Activated CD4-positive, alpha-beta T cell treated with anti-CD3 and anti-CD28 coated beads, Interleukin-2, amount 10 ng/mL, durations not matched to agents 7 days and 5 days (primary cell): ENCODE results near the gene SMIM10L1. TPM values are rescaled to one million over a fixed set of nuclear protein-coding genes. Genes with fewer than 3 reads are reported as not detected.
A peak's percentile ranks its signal among the peaks of the same experiment; 100 is the strongest.

Experiments
- CTCF ChIA-PET: fragments of 350-600 bp; sonication (Branson Sonifier 250); formaldehyde crosslinking; loops from one replicate; lab custom pipeline; 2021; ENCODE audit warnings: antibody characterized with exemption; lab: Charles Lee
- POLR2A ChIA-PET: fragments of 350-600 bp; sonication (Branson Sonifier 250); formaldehyde crosslinking; loops from one replicate; lab custom pipeline; 2021; ENCODE audit warnings: antibody characterized with exemption; lab: Charles Lee
- DNase-seq: peaks from one replicate; pipeline ENCODE4 v3.0.0-alpha.2; 2020
- H3K27ac Mint-ChIP-seq: one replicate; pipeline ENCODE4 v1.8.0; 2021; ENCODE audit warnings: mild to moderate bottlenecking, moderate library complexity, mixed read lengths
- H3K27me3 Mint-ChIP-seq: one replicate; pipeline ENCODE4 v1.8.0; 2021; ENCODE audit warnings: mixed read lengths
- H3K36me3 Mint-ChIP-seq: one replicate; pipeline ENCODE4 v1.8.0; 2021; ENCODE audit warnings: low read depth, mixed read lengths
- H3K4me1 Mint-ChIP-seq: one replicate; pipeline ENCODE4 v1.8.0; 2021; ENCODE audit warnings: mixed read lengths
- H3K4me3 Mint-ChIP-seq: one replicate; pipeline ENCODE4 v1.8.0; 2021; ENCODE audit warnings: mild to moderate bottlenecking, moderate library complexity, mixed read lengths
- H3K9me3 Mint-ChIP-seq: one replicate; pipeline ENCODE4 v1.8.0; 2021; ENCODE audit warnings: mixed read lengths
- total RNA-seq, 2 experiments: library from RNA; stranded (reverse); gene quantifications; one replicate each; pipeline ENCODE4 v1.2.3, GENCODE V29; 2021

The SMIM10L1 gene
- total RNA-seq, 2 experiments from 2014 or later: 8.1 to 8.3 TPM

DNA sequence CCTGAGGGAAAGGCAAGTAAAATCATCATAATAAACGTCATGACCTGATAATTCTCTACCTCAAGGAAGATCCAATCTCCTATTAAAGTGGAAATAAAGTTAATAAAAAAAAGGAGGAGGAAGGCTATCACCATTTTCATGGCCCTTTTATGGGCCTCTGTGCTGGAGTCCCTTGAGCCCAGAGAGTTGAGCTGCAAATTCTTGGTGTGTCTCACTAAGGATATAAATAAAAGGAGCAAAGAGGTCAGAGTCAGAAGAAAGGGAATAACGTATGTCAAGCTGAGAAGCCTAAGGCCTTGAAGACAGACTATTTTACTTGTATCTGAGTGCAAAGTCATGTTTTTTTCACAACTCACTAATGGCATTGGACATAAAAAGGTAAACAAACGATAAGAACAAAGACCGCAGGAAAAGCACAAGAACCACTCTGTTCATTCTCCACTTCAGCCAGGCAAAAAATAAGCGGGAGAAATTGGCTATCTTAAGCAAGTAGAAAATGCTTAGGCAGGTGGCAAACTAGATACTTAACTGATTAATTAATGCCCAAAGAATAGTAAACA is 12.0 kb upstream of the SMIM10L1 start:
- ChIA-PET CTCF (no interaction called here), POLR2A (interaction anchor here (1.0 kb wide), 1 partner anchor 13 kb away, joined by 3 read pairs; no protein-coding TSS in a partner anchor)
- H3K36me3 Mint-ChIP-seq: peaks cover 54% of the 10 kb centered on the region
- no peak overlapping the region for H3K27ac Mint-ChIP-seq
- H3K27me3 Mint-ChIP-seq: no peaks in the 10 kb centered on the region
- peaks cover 16% of the 10 kb centered on the region for H3K9me3 Mint-ChIP-seq
- no peak for DNase-seq
- no peak overlapping the region for H3K4me3 Mint-ChIP-seq
- H3K4me1 Mint-ChIP-seq: peaks cover 14% of the 10 kb centered on the region

DNA sequence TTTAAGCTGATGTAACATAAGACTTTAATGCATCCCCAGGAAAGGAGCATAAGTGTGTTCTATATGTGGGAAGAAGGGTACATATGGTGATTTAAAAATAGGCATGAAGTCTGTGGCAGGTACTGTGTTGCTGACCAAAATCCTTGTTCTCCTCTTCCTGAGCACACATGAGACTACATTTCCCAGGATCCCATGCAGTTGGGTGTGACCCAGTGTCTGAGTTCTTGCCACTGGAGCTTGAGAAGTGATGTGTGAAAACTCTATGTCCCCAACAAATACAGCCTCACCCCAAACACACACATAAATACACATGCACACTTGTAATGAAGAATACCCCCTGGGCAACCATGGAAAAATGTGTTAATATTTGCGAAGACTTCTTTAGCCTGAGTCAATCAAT is 8.5 kb upstream of the SMIM10L1 start:
- CTCF ChIA-PET: no interaction called here
- POLR2A ChIA-PET: no interaction called here

DNA sequence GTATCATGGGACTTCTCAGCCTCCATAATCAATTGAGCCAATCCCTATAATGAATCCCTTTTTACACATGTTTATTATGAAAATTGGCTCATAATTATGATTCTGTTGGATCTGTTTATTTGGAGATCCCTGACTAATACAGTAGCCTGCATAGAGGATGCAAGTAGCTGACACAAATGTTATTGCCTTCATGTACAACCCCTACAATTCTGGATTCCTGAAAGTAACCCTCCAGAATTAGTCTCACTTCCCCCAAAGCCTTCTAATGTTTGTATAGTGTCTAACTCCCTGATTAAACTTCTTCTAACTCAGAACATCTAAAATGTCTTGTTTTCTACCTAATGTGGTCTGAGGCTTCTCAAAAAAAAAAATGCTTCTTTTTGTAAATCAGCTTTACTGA is 6.6 kb upstream of the SMIM10L1 start:
- H3K36me3 Mint-ChIP-seq: peaks cover 65% of the 10 kb centered on the region
- POLR2A ChIA-PET: no interaction called here
- no peak overlapping the region for H3K27ac Mint-ChIP-seq
- no peak for DNase-seq
- CTCF ChIA-PET: interaction anchor here (1.2 kb wide), 1 partner anchor 11 kb away, joined by 3 read pairs; no protein-coding TSS in a partner anchor
- peaks cover 48% of the 10 kb centered on the region for H3K4me1 Mint-ChIP-seq
- no peak overlapping the region for H3K4me3 Mint-ChIP-seq
- H3K27me3 Mint-ChIP-seq: no peaks in the 10 kb centered on the region
- no peaks in the 10 kb centered on the region for H3K9me3 Mint-ChIP-seq

More for the DNA sequence above, 8.5 kb upstream of the SMIM10L1 start:
- Mint-ChIP-seq H3K4me3 (no peak overlapping the region), H3K9me3 (no peaks in the 10 kb centered on the region), H3K4me1 (peaks cover 31% of the 10 kb centered on the region), H3K27me3 (no peaks in the 10 kb centered on the region), H3K36me3 (peaks cover 60% of the 10 kb centered on the region), H3K27ac (no peak overlapping the region)
- no peak for DNase-seq

DNA sequence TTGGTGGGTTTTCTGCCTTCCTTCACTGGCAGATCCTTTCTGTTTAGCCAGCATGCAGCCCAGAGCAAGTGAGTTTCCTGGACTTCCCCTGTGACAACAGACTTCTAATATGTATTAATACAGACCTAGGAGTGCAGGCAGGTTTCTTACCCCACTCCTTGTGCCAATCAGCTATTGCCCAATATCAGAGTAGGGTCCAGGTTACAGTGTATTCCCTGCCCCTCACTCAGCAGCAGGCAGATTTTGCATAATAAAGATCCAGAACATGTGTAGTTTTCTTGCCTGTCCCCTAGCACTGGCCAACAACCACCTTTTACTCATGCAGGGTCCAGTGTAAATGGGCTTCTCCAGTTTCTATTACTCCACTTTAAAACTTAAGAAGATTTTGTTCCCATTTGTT is 4.7 kb upstream of the SMIM10L1 start:
- Mint-ChIP-seq H3K4me3 (no peak overlapping the region), H3K27ac (no peak overlapping the region), H3K9me3 (no peaks in the 10 kb centered on the region), H3K27me3 (no peaks in the 10 kb centered on the region), H3K4me1 (peaks cover 54% of the 10 kb centered on the region), H3K36me3 (peaks cover 64% of the 10 kb centered on the region)
- DNase-seq: no peak
- CTCF ChIA-PET: no interaction called here
- POLR2A ChIA-PET: no interaction called here

DNA sequence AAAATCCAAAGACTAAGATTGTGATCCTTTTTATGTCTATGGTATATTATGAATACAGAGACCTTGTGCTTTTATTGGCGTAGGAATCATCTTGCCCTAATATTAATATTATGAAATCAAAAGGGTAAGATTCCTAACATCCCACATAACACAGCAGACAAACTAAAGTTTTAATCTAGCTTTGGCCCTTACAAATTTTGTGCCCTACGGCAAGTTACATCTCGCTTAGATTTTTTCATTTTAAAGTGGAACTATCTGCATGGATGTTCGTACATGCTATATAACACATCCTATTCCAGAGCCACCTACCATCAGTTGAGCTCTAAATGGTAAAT is 217 bp upstream of the SMIM10L1 start:
- Mint-ChIP-seq H3K36me3 (peaks cover 67% of the 10 kb centered on the region), H3K4me3 (peak overlapping the region; percentile 96), H3K4me1 (peaks cover 62% of the 10 kb centered on the region), H3K9me3 (no peaks in the 10 kb centered on the region), H3K27ac (peak overlapping the region; percentile 100), H3K27me3 (no peaks in the 10 kb centered on the region)
- ChIA-PET CTCF (no interaction called here), POLR2A (interaction anchor here (0.6 kb wide), 1 partner anchor 98 kb away, joined by 5 read pairs; no protein-coding TSS in a partner anchor)
- no peak for DNase-seq

DNA sequence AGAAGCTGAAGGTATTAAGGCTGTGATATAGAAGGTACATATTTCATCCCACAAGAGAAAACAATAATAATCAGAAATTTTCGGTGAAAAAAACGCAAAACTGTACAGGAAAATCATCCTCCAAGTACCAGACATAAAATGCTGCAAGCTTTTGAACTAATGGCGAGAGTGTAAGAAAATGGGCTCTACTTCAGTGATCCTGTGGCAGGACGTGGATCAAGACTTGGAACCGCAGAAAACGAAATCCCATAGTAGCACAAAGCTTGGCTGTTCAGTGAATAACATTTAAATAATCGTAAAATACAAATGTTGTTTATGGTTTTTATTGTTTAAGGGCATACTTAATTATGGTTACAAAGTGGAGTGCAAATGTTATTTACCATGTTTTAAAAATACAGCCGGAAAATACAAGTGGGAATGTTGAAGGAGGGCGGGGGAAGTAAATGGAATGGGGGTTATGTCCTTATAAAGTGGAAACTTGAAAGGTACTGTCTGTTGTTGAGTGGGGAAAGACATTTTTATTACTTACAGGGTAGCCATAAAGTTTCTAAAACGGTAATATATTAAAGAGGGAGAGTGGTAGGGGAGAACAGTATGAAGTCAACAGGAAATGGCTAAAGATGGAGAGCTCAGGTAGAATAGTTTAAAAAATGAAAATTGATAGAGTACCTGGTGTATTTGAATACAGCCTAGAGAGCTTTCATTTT is 1.1 kb downstream of the SMIM10L1 start:
- Mint-ChIP-seq H3K27ac (peak overlapping the region; percentile 100), H3K4me3 (peak overlapping the region; percentile 96), H3K27me3 (no peaks in the 10 kb centered on the region), H3K4me1 (peaks cover 53% of the 10 kb centered on the region), H3K36me3 (peaks cover 63% of the 10 kb centered on the region), H3K9me3 (no peaks in the 10 kb centered on the region)
- POLR2A ChIA-PET: interaction anchor here (0.5 to 0.7 kb wide), 3 partner anchors 12 to 1555 kb away, joined by 3 to 5 read pairs (median 3); no protein-coding TSS in a partner anchor
- CTCF ChIA-PET: interaction anchor here (0.5 kb wide), 1 partner anchor 853 kb away, joined by 3 read pairs; no protein-coding TSS in a partner anchor
- DNase-seq: no peak

DNA sequence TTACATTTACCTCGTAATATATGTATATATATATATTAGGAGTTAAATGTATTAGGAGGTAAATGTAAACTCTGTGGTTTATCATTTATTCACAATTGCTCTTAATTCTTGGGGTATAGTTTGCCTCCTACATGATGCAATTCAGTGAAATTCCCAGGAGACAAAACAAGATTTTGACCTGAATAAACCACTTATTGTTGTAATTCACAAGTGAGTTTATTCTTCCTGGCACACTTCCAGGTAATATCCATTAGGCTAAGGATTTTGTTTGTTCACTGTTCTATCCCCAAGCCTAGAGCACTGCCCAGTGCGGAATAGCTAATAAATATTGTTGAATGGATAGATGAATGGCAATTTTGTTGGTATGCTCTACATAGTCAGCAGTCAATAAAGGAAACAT is 3.0 kb downstream of the SMIM10L1 start:
- Mint-ChIP-seq H3K4me1 (peaks cover 37% of the 10 kb centered on the region), H3K4me3 (no peak overlapping the region), H3K27me3 (no peaks in the 10 kb centered on the region), H3K36me3 (peaks cover 49% of the 10 kb centered on the region), H3K9me3 (no peaks in the 10 kb centered on the region), H3K27ac (no peak overlapping the region)
- POLR2A ChIA-PET: no interaction called here
- DNase-seq: no peak
- CTCF ChIA-PET: interaction anchor here (0.7 to 1.1 kb wide), 2 partner anchors 204 to 484 kb away, joined by 3 read pairs; no protein-coding TSS in a partner anchor

DNA sequence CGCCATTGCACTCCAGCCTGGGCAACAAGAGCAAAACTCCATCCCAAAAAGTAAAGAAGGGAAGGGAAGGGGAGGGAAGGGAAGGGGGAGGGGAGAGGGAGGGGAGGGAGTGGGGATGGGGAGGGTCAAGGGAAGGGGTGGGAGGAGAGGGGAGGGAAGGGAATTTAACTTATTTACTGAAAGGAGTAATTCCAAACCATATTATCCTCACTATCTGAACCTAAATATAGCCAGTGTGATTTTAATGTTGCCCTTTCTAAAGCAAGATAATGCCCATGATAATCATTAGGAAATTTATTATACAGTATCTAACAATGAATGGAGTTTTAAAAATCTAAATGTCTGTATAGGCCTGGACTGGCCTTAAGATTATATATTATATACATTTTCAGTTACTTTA is 7.3 kb downstream of the SMIM10L1 start:
- ChIA-PET POLR2A (no interaction called here), CTCF (no interaction called here)
- Mint-ChIP-seq H3K27me3 (no peaks in the 10 kb centered on the region), H3K27ac (no peak overlapping the region), H3K9me3 (no peaks in the 10 kb centered on the region), H3K4me3 (no peak overlapping the region), H3K36me3 (peaks cover 25% of the 10 kb centered on the region), H3K4me1 (peaks cover 13% of the 10 kb centered on the region)
- no peak for DNase-seq

DNA sequence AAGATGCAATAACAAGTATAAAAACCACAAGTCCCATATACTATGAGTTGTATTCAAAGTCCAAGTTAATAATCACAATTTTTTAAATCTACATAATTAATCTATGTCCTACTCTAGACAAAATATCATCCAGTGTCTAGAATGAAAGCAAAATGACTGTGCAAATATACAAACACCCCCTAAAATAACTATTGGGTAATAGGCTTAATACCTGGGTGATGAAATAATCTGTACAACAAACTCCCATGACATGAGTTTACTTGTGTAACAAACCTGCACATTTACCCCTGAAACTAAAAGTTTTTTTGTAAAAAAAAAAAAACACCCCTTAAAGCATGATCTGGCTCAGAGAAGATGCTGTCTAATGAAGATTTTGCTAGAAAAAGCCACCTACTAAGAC is 11.5 kb downstream of the SMIM10L1 start:
- no peak for DNase-seq
- Mint-ChIP-seq H3K4me1 (peaks cover 4% of the 10 kb centered on the region), H3K9me3 (no peaks in the 10 kb centered on the region), H3K4me3 (no peak overlapping the region), H3K27ac (no peak overlapping the region), H3K27me3 (no peaks in the 10 kb centered on the region), H3K36me3 (peaks cover 4% of the 10 kb centered on the region)
- CTCF ChIA-PET: no interaction called here
- POLR2A ChIA-PET: no interaction called here

DNA sequence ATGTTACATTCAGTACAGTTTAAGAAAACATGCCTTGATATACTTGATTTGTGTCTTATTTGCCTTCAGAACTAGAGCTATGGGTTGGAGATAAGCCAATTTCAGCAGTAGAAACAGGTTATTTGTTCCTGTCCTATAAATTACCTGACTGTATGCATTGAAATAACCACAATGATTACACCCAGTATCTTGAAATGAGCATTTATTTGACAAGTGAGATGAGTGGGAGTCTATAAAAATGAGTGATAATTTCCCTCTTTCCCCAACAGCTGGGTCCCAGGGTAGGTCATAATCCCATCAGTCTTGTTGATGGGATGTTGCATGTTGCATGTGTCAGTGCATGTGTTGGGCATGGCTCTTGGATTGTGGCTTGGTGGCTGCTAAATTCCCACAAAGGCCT is 12.0 kb downstream of the SMIM10L1 start:
- CTCF ChIA-PET: no interaction called here
- DNase-seq: no peak

DNA sequence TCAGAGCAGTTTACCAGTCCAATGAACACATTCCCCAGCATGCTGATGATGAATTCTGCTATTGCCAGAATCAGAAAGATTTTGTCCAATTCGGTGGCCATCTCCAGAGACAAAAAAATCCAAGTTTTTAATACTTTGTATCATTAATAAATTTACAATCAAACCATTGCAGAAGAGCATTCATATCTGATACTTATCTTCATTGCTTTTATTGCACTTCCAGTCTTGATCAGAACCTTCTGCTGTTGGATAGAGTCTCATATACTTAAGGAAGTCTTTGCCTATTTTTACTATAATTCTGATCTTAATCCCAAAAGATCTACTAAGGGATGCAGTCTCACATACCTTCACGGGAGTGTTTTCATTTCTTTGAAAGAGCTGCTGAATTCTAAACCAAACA is 15.8 kb downstream of the SMIM10L1 start, which contains the start of gene TAS2R42:
Gene TAS2R42, minus strand, starts transcription at position 101 of the 400 bp plus-strand sequence. Its CDS starts 0 bp downstream, at position 101.
- Mint-ChIP-seq H3K27me3 (no peaks in the 10 kb centered on the region), H3K4me3 (no peak within 1 kb of the TSS), H3K27ac (no peak within 1 kb of the TSS), H3K4me1 (peaks cover 4% of the 10 kb centered on the region), H3K9me3 (no peaks in the 10 kb centered on the region), H3K36me3 (peaks cover 3% of the 10 kb centered on the region)
- POLR2A ChIA-PET: no interaction called here
- CTCF ChIA-PET: no interaction called here
- DNase-seq: no peak

More for the DNA sequence above, 12.0 kb downstream of the SMIM10L1 start:
- Mint-ChIP-seq H3K27me3 (no peaks in the 10 kb centered on the region), H3K4me1 (peaks cover 4% of the 10 kb centered on the region), H3K9me3 (no peaks in the 10 kb centered on the region), H3K36me3 (peaks cover 4% of the 10 kb centered on the region), H3K27ac (no peak overlapping the region), H3K4me3 (no peak overlapping the region)
- POLR2A ChIA-PET: no interaction called here

DNA sequence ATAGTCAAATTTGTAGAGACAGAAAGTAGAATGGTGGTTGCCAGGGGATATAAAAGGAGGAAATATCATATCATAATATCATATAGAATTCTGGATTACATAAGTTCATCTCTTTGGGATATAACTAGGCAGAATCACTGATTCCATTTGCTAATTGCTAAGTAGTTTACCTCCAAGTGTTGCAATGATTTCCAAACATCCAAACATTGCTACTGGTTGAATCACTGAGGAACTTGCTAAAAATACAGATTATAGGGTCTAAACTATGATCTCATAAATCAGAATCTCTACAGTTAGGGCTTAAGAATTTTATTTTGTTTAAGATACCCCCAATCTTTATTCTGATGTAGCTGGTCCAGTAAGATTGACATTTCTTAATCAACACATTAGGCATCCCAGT is 31.8 kb downstream of the SMIM10L1 start:
- ChIA-PET CTCF (no interaction called here), POLR2A (no interaction called here)
- no peaks in the 10 kb centered on the region for H3K4me1 Mint-ChIP-seq
- no peaks in the 10 kb centered on the region for H3K27me3 Mint-ChIP-seq
- H3K27ac Mint-ChIP-seq: no peak overlapping the region
- no peak for DNase-seq
- H3K9me3 Mint-ChIP-seq: no peaks in the 10 kb centered on the region
- no peaks in the 10 kb centered on the region for H3K36me3 Mint-ChIP-seq
- H3K4me3 Mint-ChIP-seq: no peak overlapping the region

DNA sequence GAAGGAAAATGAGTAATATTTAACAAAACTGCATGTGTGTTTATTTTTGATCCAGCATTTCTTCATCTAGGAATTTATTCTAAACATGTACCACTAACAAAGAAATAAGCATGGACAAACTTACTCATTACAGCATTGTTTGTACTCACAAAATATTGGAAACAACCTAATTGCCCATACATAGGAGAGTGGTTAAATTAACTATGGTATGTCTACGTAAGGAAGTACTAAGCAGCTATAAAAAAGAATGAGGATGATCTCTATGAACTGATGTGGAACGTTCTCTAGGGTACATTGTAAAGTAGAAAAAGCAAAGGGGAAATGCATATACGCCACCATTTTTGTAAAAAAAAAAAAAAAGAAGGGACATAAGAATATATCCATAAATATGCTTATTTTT is 33.2 kb downstream of the SMIM10L1 start:
- CTCF ChIA-PET: no interaction called here
- H3K9me3 Mint-ChIP-seq: no peaks in the 10 kb centered on the region
- no peaks in the 10 kb centered on the region for H3K4me1 Mint-ChIP-seq
- no peaks in the 10 kb centered on the region for H3K27me3 Mint-ChIP-seq
- POLR2A ChIA-PET: no interaction called here
- DNase-seq: no peak
- no peaks in the 10 kb centered on the region for H3K36me3 Mint-ChIP-seq
- H3K27ac Mint-ChIP-seq: no peak overlapping the region
- H3K4me3 Mint-ChIP-seq: no peak overlapping the region
